Esophagus (tissue), 2 donors: Measurements from ENCODE around the gene RAD51B. TPM values are rescaled to one million over a fixed set of nuclear protein-coding genes. Genes with fewer than 3 reads are reported as not detected.

Experiments
- H3K27ac ChIP-seq, 2 donors: one replicate each; pipeline ENCODE4 v1.5.1; 2013; ENCODE audit warnings: low read depth in 2 of 2, mild to moderate bottlenecking in 2 of 2, inconsistent platforms in 1 of 2, low read length in 1 of 2, moderate library complexity in 1 of 2
- H3K27me3 ChIP-seq, 2 donors: one replicate each; pipeline ENCODE4 v1.6.1; 2013; ENCODE audit warnings: low read length in 2 of 2, control low read depth in 1 of 2, mild to moderate bottlenecking in 1 of 2; ENCODE audit not compliant: insufficient read depth in 2 of 2, control insufficient read depth in 1 of 2
- H3K36me3 ChIP-seq, 2 donors: one replicate each; pipeline ENCODE4 v1.6.1; 2013; ENCODE audit warnings: low read length in 1 of 2; ENCODE audit not compliant: control insufficient read depth in 2 of 2, insufficient read depth in 2 of 2
- H3K4me1 ChIP-seq, 2 donors: one replicate each; pipeline ENCODE4 v1.6.1; 2013; ENCODE audit warnings: low read length in 1 of 2; ENCODE audit not compliant: control insufficient read depth in 2 of 2, insufficient read depth in 2 of 2
- H3K4me3 ChIP-seq, 2 donors: one replicate each; pipeline ENCODE4 v1.5.1; 2013; ENCODE audit warnings: low read length in 2 of 2, mild to moderate bottlenecking in 2 of 2, low read depth in 1 of 2, moderate library complexity in 1 of 2
- H3K9me3 ChIP-seq, 2 donors: one replicate each; pipeline ENCODE4 v1.6.1; 2013; ENCODE audit warnings: mild to moderate bottlenecking in 2 of 2, low read depth in 1 of 2, low read length in 1 of 2, moderate library complexity in 1 of 2; ENCODE audit not compliant: control insufficient read depth in 2 of 2, insufficient read depth in 1 of 2
- WGBS, 2 donors: extraction: QIAGEN DNeasy Blood & Tissue Kit; methylation state at CpG; one replicate each; pipeline ENCODE4 v1.1.7; 2013; 5-methylcytosine and 5-hydroxymethylcytosine counted together
- polyA plus RNA-seq, 2 donors: library from polyadenylated mRNA; stranded (reverse); fragments of 200-250 nt; gene quantifications; one replicate each; pipeline ENCODE4 v1.2.3, GENCODE V29; 2013
- donor health status: healthy with polysubstance abuse.
- donor health status: Bipolar disorder and iron deficiency.

The RAD51B gene
- polyA plus RNA-seq, 2 donors: 3.2 to 4.0 TPM

DNA sequence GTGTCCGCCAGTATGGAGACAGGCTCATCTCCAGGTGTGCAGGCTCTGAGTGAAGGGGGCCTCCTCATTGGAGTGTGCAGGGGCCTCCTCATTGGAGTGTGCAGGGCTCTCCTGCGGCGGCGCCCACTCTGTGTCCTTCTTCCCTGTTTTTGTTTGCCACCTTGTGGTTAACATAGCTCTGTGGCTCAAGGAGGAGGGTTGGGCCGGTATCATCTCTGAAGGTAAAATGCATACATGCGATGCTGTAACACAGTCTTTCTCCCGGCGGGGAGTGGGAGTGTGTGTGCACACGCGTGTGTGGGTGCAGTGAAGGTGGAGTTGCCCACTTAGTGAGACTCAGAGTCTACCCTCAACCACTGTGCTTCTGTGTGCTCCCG, 543.9 kb downstream of the RAD51B start:
- 89 to 91% methylated on average over 11 of the region's 11 CpGs for WGBS, 2 donors
- H3K4me3 ChIP-seq: no peak overlapping the region
- peak overlapping the region in 1 of 2 donors; percentile 35 for H3K27ac ChIP-seq
- H3K4me1 ChIP-seq: peaks cover 0 to 4% of the 10 kb centered on the region in 2 donors
- no peaks in the 10 kb centered on the region for H3K27me3 ChIP-seq
- H3K36me3 ChIP-seq: no peaks in the 10 kb centered on the region
- H3K9me3 ChIP-seq: peaks cover 0 to 3% of the 10 kb centered on the region in 2 donors

DNA sequence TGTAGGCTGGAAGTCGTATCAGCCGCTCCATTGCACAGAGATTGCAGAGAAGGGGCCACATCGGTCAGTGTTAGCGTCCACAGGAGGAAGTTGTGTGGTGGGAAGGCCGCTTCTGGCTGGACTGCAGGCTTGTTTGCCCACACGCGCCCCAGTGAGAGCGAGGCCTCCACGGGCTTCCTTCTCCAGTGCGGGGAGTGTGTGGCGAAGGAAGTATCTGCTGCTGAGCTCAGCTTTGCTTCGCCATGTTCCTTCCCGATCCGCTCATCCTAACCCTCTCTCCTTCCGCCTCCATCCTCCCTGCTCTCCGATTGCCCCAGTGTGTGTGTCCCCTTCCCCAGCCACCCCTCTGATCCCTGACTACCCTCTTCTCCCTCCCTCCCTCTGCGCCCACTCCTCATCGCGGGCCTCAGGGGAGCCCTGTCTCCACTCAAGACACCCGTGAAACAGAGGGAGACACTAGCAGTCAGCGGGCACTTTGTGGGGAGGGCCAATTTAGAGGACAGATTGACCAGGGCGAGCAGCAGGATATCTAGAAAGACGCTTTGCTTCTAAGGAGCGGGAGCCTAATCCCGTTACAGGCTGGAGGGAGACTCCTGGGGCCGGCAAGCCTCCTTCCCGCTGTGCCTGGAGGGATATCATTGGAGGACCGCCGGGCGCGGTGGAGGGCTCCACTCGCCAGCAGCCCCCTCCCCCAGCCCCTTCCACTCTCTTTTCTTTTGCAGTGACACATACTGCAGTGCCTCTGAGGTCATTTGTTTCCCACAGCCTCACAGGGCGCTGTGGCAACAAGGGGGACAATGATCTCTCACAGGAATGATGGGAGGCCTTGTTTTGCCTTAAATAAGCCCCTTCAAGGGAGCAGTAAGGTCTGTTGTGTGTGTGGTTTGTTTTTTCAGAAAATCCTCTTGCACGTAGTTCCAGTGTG, 544.5 kb downstream of the RAD51B start:
- H3K4me1 ChIP-seq: peaks cover 0 to 4% of the 10 kb centered on the region in 2 donors
- H3K9me3 ChIP-seq: peaks cover 0 to 3% of the 10 kb centered on the region in 2 donors
- peak overlapping the region; percentile 29 to 35 for H3K27ac ChIP-seq
- H3K4me3 ChIP-seq: no peak overlapping the region
- no peaks in the 10 kb centered on the region for H3K27me3 ChIP-seq
- WGBS, 2 donors: 83 to 85% methylated on average over 34 of the region's 34 CpGs
- H3K36me3 ChIP-seq: no peaks in the 10 kb centered on the region

DNA sequence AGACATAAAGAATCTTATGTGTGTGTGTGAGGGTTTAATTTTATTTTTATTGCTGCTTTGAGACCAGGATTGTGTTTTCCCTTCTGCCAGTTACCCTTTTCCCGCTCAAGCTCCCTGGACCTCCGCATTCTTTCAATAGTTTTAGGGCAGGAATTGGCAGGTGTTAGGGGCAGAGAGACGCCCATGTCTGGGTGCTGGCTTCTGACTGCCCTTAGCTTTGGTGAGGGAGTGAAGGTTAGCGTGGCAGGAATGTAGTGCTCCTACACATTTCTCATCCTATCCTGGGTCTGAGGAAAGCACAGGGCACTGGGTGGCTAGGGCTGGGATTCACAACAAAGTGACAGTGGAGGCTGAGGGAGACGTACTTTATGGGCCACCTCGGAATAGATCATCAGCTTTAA, 545.2 kb downstream of the RAD51B start:
- Histone ChIP-seq H3K27ac (peak overlapping the region; percentile 21 to 66), H3K4me1 (peaks cover 0 to 4% of the 10 kb centered on the region in 2 donors)

DNA sequence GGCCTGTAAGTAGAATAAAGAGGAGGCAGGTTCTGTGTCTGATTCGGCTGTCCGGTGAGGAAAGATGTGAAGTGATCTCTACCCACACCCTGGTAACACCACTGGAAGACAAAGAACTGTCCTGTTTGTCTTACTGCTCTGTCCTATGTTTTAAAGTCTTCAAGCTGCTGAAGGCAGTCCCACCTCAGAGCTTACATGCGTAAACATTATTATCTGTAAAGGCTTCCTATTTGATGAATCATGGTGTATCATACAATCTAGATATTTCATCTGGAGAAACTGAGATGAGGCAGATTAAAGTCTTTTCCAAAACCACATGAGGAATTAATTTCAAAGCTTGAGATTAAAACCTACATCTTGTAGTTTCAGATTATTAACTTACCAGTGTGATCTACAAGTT, 545.6 kb downstream of the RAD51B start:
- Histone ChIP-seq H3K27me3 (no peaks in the 10 kb centered on the region), H3K4me1 (peaks cover 0 to 1% of the 10 kb centered on the region in 2 donors), H3K9me3 (peaks cover 0 to 3% of the 10 kb centered on the region in 2 donors), H3K36me3 (no peaks in the 10 kb centered on the region), H3K27ac (peak overlapping the region in 1 of 2 donors; percentile 66), H3K4me3 (no peak overlapping the region)
- WGBS, 2 donors: 68 to 82% methylated on average over 3 of the region's 3 CpGs

More for the DNA sequence above, 545.2 kb downstream of the RAD51B start:
- H3K27me3 ChIP-seq: no peaks in the 10 kb centered on the region
- no peaks in the 10 kb centered on the region for H3K36me3 ChIP-seq
- WGBS, 2 donors: 67 to 81% methylated on average over 6 of the region's 6 CpGs
- peaks cover 0 to 3% of the 10 kb centered on the region in 2 donors for H3K9me3 ChIP-seq
- H3K4me3 ChIP-seq: no peak overlapping the region

DNA sequence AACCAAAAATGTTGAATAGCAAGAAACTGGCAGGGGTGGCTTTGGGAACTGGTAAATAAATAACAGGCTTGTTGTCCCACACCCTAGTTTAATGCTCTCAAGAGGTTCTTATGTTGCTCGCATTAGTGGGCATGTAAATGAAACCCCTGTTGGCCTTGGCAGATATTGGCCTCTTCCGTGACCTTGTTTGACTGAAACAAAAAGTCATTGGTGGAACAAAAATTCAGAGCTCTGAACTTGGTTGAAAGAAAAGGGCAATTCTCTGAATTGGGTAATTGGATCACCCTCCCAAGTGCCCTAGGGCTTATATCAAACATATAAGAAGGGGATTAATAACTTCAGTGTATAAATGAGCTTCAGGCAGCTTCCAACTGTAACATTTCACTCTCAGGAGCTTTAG, 547.1 kb downstream of the RAD51B start:
- H3K9me3 ChIP-seq: peaks cover 0 to 3% of the 10 kb centered on the region in 2 donors
- no peak overlapping the region for H3K4me3 ChIP-seq
- no peaks in the 10 kb centered on the region for H3K36me3 ChIP-seq
- no peaks in the 10 kb centered on the region for H3K4me1 ChIP-seq
- 93 to 95% methylated on average over 2 of the region's 2 CpGs for WGBS, 2 donors
- H3K27me3 ChIP-seq: no peaks in the 10 kb centered on the region
- no peak overlapping the region for H3K27ac ChIP-seq

DNA sequence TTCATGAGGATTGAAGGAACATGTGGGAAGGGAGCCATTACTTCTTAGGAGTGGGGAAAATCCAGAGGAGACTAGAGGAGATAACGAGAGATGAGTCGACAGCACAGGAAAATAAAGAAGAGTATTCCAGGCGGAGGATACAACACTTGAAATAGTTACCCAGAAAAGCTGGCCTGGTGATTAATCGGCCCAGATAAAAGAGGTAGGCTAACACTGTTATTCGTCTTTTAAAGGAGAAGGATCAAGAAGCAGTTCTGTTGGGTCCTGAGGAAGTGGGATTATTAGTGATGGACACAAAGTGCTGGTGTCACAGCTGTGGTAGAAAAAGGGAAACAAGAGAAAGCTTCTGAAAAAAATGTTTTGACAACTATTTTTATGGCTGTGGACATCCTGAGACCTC, 548.0 kb downstream of the RAD51B start:
- Histone ChIP-seq H3K4me1 (no peaks in the 10 kb centered on the region), H3K27me3 (no peaks in the 10 kb centered on the region), H3K36me3 (no peaks in the 10 kb centered on the region), H3K27ac (no peak overlapping the region), H3K4me3 (no peak overlapping the region), H3K9me3 (peaks cover 0 to 3% of the 10 kb centered on the region in 2 donors)
- WGBS, 2 donors: 72 to 73% methylated on average over 5 of the region's 5 CpGs

DNA sequence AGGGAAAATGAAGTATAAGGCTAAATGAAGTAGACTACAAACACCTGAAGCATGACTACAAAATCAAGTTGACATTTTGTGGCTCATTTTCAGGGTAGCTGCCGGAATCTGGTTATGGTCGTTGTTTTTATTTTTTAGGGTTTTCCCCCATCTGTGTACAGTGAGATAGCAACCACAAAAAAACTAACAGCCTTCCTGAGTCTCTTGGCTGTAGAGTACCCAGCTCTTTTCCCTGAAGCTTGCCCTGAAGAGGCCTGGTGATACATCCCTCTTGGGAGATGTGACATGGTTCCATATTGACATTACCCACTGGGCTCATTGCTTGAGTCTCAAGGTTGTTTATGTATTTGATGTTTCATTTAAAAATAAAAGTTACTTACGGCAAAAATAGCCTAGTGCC, 549.3 kb downstream of the RAD51B start:
- Histone ChIP-seq H3K36me3 (no peaks in the 10 kb centered on the region), H3K9me3 (no peaks in the 10 kb centered on the region), H3K27me3 (no peaks in the 10 kb centered on the region), H3K27ac (no peak overlapping the region), H3K4me3 (no peak overlapping the region), H3K4me1 (no peaks in the 10 kb centered on the region)
- 80% methylated on average over 3 of the region's 3 CpGs for WGBS, 2 donors

DNA sequence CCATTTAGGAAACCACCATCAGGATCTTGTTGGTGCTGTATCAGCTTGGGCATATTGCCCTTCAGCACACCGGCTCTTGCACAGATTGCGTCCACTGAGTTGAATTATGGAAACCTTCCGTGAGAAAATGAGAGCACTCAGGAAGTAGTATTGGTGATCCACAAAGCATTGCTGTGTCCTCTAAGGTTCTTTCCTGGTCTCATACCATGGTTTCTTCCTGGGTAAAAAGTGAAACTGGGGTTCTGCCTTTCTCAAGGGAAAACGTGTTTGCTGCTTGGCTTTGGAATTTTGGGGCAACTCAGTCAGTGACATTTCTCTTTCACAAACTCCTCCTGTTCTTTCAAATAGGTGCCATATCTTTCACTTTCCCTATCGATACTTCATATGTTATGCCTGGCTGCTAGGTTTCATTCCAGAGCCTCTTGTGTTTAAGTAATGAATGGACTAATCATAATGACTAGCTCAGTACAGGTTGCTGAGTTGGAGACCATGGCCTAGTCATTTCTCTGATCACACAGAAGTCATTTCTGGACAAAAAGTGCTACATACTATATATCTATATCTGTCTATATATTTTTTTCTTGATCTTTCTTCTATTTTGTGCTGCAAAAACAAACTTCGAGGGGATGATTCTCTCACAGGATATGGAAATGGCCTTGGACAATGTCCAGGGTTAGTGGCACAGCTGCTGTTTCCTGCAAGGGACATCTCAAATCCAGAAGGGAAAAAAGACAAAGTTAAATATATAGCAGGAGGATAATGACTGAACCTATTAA, 549.9 kb downstream of the RAD51B start:
- Histone ChIP-seq H3K27me3 (no peaks in the 10 kb centered on the region), H3K4me3 (no peak overlapping the region), H3K9me3 (no peaks in the 10 kb centered on the region), H3K36me3 (no peaks in the 10 kb centered on the region), H3K27ac (no peak overlapping the region), H3K4me1 (no peaks in the 10 kb centered on the region)
- 69 to 73% methylated on average over 6 of the region's 6 CpGs for WGBS, 2 donors

DNA sequence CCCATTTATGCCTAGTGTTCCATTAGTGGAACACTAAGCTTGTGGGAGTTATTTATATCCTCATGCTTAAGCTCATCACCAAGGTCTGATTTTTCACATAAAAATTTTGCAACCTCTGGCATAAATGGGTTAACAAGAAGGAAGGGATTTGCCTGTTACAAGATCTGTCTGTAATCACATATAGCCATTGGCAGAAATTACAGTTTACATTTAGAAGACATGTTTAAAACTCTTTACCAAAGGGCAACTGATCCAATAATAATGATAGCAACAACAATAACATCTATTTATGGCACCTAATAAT, 550.4 kb downstream of the RAD51B start:
- Histone ChIP-seq H3K4me1 (no peaks in the 10 kb centered on the region), H3K36me3 (no peaks in the 10 kb centered on the region), H3K4me3 (no peak overlapping the region), H3K9me3 (no peaks in the 10 kb centered on the region), H3K27ac (no peak overlapping the region), H3K27me3 (no peaks in the 10 kb centered on the region)
